H1 (cell line): ENCODE measurements around the gene COL19A1. TPM values are rescaled to one million over a fixed set of nuclear protein-coding genes. Genes with fewer than 3 reads are reported as not detected.

Experiments used
- CTCF ChIA-PET: fragments of 300-600 bp; sonication (Branson Sonifier 250); formaldehyde crosslinking; loops from one replicate; lab custom pipeline; 2021; ENCODE audit not compliant: partially characterized antibody; lab: Charles Lee
- POLR2A ChIA-PET: fragments of 300-600 bp; sonication (Branson Sonifier 250); formaldehyde crosslinking; loops from one replicate; lab custom pipeline; 2021; ENCODE audit warnings: inconsistent platforms; ENCODE audit not compliant: partially characterized antibody; lab: Charles Lee
- DNase-seq, 2 experiments: peaks; one replicate each; pipeline versions ENCODE4 v3.0.0 to v3.0.0-alpha.2; 2010 to 2022; ENCODE audit warnings: low spot score in 2 of 2, low read depth in 1 of 2, mixed read lengths in 1 of 2
- FAIRE-seq: peaks from 2 replicates; lab custom pipeline; 2011; peaks lifted over from hg19 to GRCh38; lab: Jason Lieb, UNC
- H2AFZ ChIP-seq: 2 replicates; pipeline ENCODE4 v1.8.1; 2012; ENCODE audit warnings: low read length, inconsistent platforms
- H2AK5ac ChIP-seq: 2 replicates; pipeline ENCODE4 v1.6.1; 2013; ENCODE audit warnings: low read depth, low read length
- H2BK120ac ChIP-seq: replicated peaks from 2 replicates; pipeline ENCODE3; 2013; ENCODE audit warnings: low read depth, low read length, inconsistent platforms
- H2BK12ac ChIP-seq: 2 replicates; pipeline ENCODE4 v1.6.1; 2013; ENCODE audit warnings: low read depth, low read length
- H2BK15ac ChIP-seq: 2 replicates; pipeline ENCODE4 v1.6.1; 2013; ENCODE audit warnings: low read length
- H2BK20ac ChIP-seq: 2 replicates; pipeline ENCODE4 v1.6.1; 2013; ENCODE audit warnings: low read length
- H2BK5ac ChIP-seq: 2 replicates; pipeline ENCODE4 v1.6.1; 2013; ENCODE audit warnings: low read depth, low read length
- H3K14ac ChIP-seq: 2 replicates; pipeline ENCODE4 v1.6.1; 2013; ENCODE audit warnings: inconsistent platforms; ENCODE audit not compliant: insufficient read length
- H3K18ac ChIP-seq: 2 replicates; pipeline ENCODE4 v1.6.1; 2013; ENCODE audit warnings: low read length; ENCODE audit errors: extremely low read depth
- H3K23ac ChIP-seq: 2 replicates; pipeline ENCODE4 v1.6.1; 2013; ENCODE audit warnings: inconsistent platforms; ENCODE audit not compliant: insufficient read length
- H3K23me2 ChIP-seq: 2 replicates; pipeline ENCODE4 v1.6.1; 2013; ENCODE audit warnings: low read depth, low read length
- H3K27ac ChIP-seq: 2 replicates; pipeline ENCODE4 v1.6.1; 2011; ENCODE audit warnings: low read depth, low read length, inconsistent platforms
- H3K27me3 ChIP-seq, 4 experiments: replicated peaks in 1 of 4; 1 replicate in 1 of 4; 2 replicates in 3 of 4; pipeline versions ENCODE4 v1.6.1 to v1.8.1; 2011 to 2013; ENCODE audit warnings: low read length in 3 of 4, mild to moderate bottlenecking in 3 of 4, inconsistent platforms in 2 of 4, mixed read lengths in 2 of 4, moderate library complexity in 1 of 4; ENCODE audit not compliant: control insufficient read depth in 3 of 4, insufficient read depth in 3 of 4; ENCODE audit errors: extremely low read depth in 1 of 4
- H3K36me3 ChIP-seq, 4 experiments: 2 replicates each; pipeline versions ENCODE4 v1.6.1 to v1.8.1; 2011 to 2013; ENCODE audit warnings: mild to moderate bottlenecking in 4 of 4, low read length in 3 of 4, moderate library complexity in 2 of 4, control low read depth in 1 of 4, inconsistent platforms in 1 of 4; ENCODE audit not compliant: insufficient read depth in 4 of 4, control insufficient read depth in 2 of 4
- H3K4ac ChIP-seq: replicated peaks from 2 replicates; pipeline ENCODE3; 2013; ENCODE audit warnings: low read length, low read depth, mixed read lengths, inconsistent platforms; ENCODE audit not compliant: insufficient read length
- H3K4me1 ChIP-seq, 4 experiments: replicated peaks in 1 of 4; 1 replicate in 1 of 4; 2 replicates in 3 of 4; pipeline versions ENCODE4 v1.6.1 to v1.8.1; 2011 to 2013; ENCODE audit warnings: low read length in 3 of 4, inconsistent platforms in 2 of 4, mixed read lengths in 1 of 4; ENCODE audit not compliant: insufficient read depth in 4 of 4, control insufficient read depth in 3 of 4
- H3K4me2 ChIP-seq, 2 experiments: 2 replicates each; pipeline versions ENCODE4 v1.6.1 to v1.8.1; 2011 to 2013; ENCODE audit warnings: low read depth in 2 of 2, low read length in 2 of 2, control low read depth in 1 of 2, inconsistent platforms in 1 of 2, mild to moderate bottlenecking in 1 of 2; ENCODE audit not compliant: insufficient read depth in 1 of 2
- H3K4me3 ChIP-seq, 4 experiments: fragments of 200-600, 300-600 bp in 1 of 4; sonication (generic), shearing (Covaris generic), sonication (Bioruptor Twin) in 1 of 4; 2 replicates each; pipeline versions ENCODE4 v1.5.1 to v1.8.1; 2011 to 2016; ENCODE audit warnings: low read length in 4 of 4, low read depth in 3 of 4, control low read depth in 2 of 4, inconsistent platforms in 2 of 4, mild to moderate bottlenecking in 2 of 4, mixed read lengths in 1 of 4, moderate library complexity in 1 of 4; ENCODE audit not compliant: insufficient read depth in 2 of 4; ENCODE audit errors: extremely low read depth in 1 of 4
- H3K56ac ChIP-seq: replicated peaks from 2 replicates; pipeline ENCODE3; 2013; ENCODE audit warnings: low read depth, mild to moderate bottlenecking, mixed read lengths, low read length, inconsistent platforms; ENCODE audit not compliant: insufficient read length
- H3K79me1 ChIP-seq: 2 replicates; pipeline ENCODE4 v1.6.1; 2013; ENCODE audit warnings: low read depth, low read length, control low read depth
- H3K79me2 ChIP-seq, 2 experiments: 2 replicates each; pipeline versions ENCODE4 v1.6.1 to v1.8.1; 2012 to 2013; ENCODE audit warnings: low read length in 2 of 2, mild to moderate bottlenecking in 2 of 2, inconsistent platforms in 1 of 2; ENCODE audit not compliant: insufficient read depth in 2 of 2, control insufficient read depth in 1 of 2
- H3K9ac ChIP-seq, 4 experiments: replicated peaks in 1 of 4; 1 replicate in 1 of 4; 2 replicates in 3 of 4; pipeline versions ENCODE4 v1.6.1 to v1.8.1; 2011 to 2013; ENCODE audit warnings: low read depth in 3 of 4, low read length in 3 of 4, control low read depth in 2 of 4, mild to moderate bottlenecking in 2 of 4, moderate library complexity in 2 of 4, inconsistent platforms in 1 of 4; ENCODE audit errors: extremely low read depth in 1 of 4
- H3K9me3 ChIP-seq, 2 experiments: 2 replicates each; pipeline versions ENCODE4 v1.6.1 to v1.8.1; 2012 to 2013; ENCODE audit warnings: mild to moderate bottlenecking in 2 of 2, moderate library complexity in 2 of 2, control low read depth in 1 of 2, inconsistent platforms in 1 of 2, low read depth in 1 of 2, low read length in 1 of 2, mixed read lengths in 1 of 2; ENCODE audit not compliant: insufficient read depth in 2 of 2
- H4K20me1 ChIP-seq, 2 experiments: replicated peaks in 1 of 2; 2 replicates each; pipeline versions ENCODE3 to v1.8.1; 2011 to 2013; ENCODE audit warnings: inconsistent platforms in 2 of 2, low read length in 2 of 2, mild to moderate bottlenecking in 1 of 2; ENCODE audit not compliant: insufficient read depth in 2 of 2, control insufficient read depth in 1 of 2
- H4K5ac ChIP-seq: 2 replicates; pipeline ENCODE4 v1.6.1; 2013; ENCODE audit warnings: low read length, low read depth, mixed read lengths, inconsistent platforms; ENCODE audit not compliant: insufficient read length
- H4K8ac ChIP-seq: 2 replicates; pipeline ENCODE4 v1.8.0; 2013; ENCODE audit warnings: mild to moderate bottlenecking, moderate library complexity, low read length, inconsistent platforms; ENCODE audit not compliant: insufficient read depth; ENCODE audit errors: extremely low read depth
- H4K91ac ChIP-seq: replicated peaks from 2 replicates; pipeline ENCODE3; 2013; ENCODE audit warnings: low read length, mixed read lengths, inconsistent platforms; ENCODE audit not compliant: insufficient read length
- HDAC6 ChIP-seq: IDR thresholded peaks from one replicate; pipeline ENCODE4 v1.7.1; 2012; ENCODE audit warnings: low read depth, mild to moderate bottlenecking, inconsistent platforms, low read length, moderate library complexity
- KDM4A ChIP-seq: IDR thresholded peaks from one replicate; pipeline ENCODE4 v1.7.1; 2012; ENCODE audit warnings: low read depth, mild to moderate bottlenecking, moderate library complexity, low read length, inconsistent platforms; ENCODE audit not compliant: severe bottlenecking
- RAD21 ChIP-seq, 2 experiments: IDR thresholded peaks in 1 of 2; conservative IDR thresholded peaks in 1 of 2; 2 replicates each; pipeline ENCODE4 v1.6.1; 2011; ENCODE audit warnings: low read depth in 2 of 2, low read length in 2 of 2, improper control_type of control experiment in 1 of 2, inconsistent platforms in 1 of 2, mild to moderate bottlenecking in 1 of 2, moderate library complexity in 1 of 2
- RFX5 ChIP-seq: IDR thresholded peaks from 2 replicates; pipeline ENCODE4 v1.6.1; 2011; ENCODE audit warnings: low read depth, low read length, improper control_type of control experiment, borderline replicate concordance
- RXRA ChIP-seq: IDR thresholded peaks from 2 replicates; pipeline ENCODE4 v1.6.1; 2011; ENCODE audit warnings: low read depth, mild to moderate bottlenecking, low read length, moderate library complexity; ENCODE audit not compliant: insufficient read depth
- TCF12 ChIP-seq: IDR thresholded peaks from 2 replicates; pipeline ENCODE4 v1.6.1; 2011; ENCODE audit warnings: low read depth, mild to moderate bottlenecking, low read length
- TEAD4 ChIP-seq: IDR thresholded peaks from 2 replicates; pipeline ENCODE4 v1.6.1; 2012; ENCODE audit warnings: low read depth, low read length, inconsistent platforms, mixed read lengths
- WGBS, 2 experiments: shearing (Covaris generic) in 1 of 2; methylation state at CpG; one replicate each; pipeline versions ENCODE4 v1.1.6 to v1.1.7; 2013 to 2015; ENCODE audit warnings: low lambda C conversion rate in 2 of 2, mixed read lengths in 2 of 2, inconsistent platforms in 1 of 2, low coverage in 1 of 2, missing lambda C conversion rate in 1 of 2; ENCODE audit not compliant: insufficient replicate concordance in 2 of 2, insufficient coverage in 1 of 2, insufficient read length in 1 of 2; ENCODE audit errors: extremely low coverage in 1 of 2, missing lambda C conversion rate in 1 of 2; 5-methylcytosine and 5-hydroxymethylcytosine counted together
- polyA plus RNA-seq, 7 experiments: library from polyadenylated mRNA; depleted of rRNA in 3 of 7; stranded (reverse) in 5 of 7; unstranded in 2 of 7; fragments of >200 nt in 5 of 7; fragments of 200-250 nt in 2 of 7; gene quantifications; 1 replicate in 5 of 7; 2 replicates in 1 of 7; 4 replicates in 1 of 7; pipeline versions ENCODE4 v1.2.1 to v1.2.3, GENCODE V29; 2011 to 2013; ENCODE audit warnings: missing spikeins in 2 of 7, mixed read lengths in 2 of 7
- total RNA-seq: library from RNA; stranded (reverse); fragmentation: NEBNext Ultra II Directional; extraction: Animal tissue kit (Norgen Biotek cat#: 25700); gene quantifications from 2 replicates; pipeline ENCODE4 v1.2.1, GENCODE V29; 2021

COL19A1 gene
- total and polyA plus RNA-seq, 2 of the 8 experiments (the other 6 are each of a cell fraction or from before 2014, with no cell fraction given) = not detected

- Histone ChIP-seq H2BK12ac (no peak overlapping the region), H4K5ac (no peak overlapping the region), H3K27ac (no peak overlapping the region), H3K4ac (no peak overlapping the region), H4K8ac (no peak overlapping the region), H3K79me2 (no peaks in the 10 kb centered on the region), H4K20me1 (peaks cover 0 to 1% of the 10 kb centered on the region in 2 experiments), H3K27me3 (no peaks in the 10 kb centered on the region), H3K36me3 (no peaks in the 10 kb centered on the region), H3K9me3 (no peaks in the 10 kb centered on the region), H3K56ac (no peak overlapping the region), H3K79me1 (no peaks in the 10 kb centered on the region), H2BK20ac (no peak overlapping the region), H3K18ac (no peak overlapping the region), H3K23me2 (no peaks in the 10 kb centered on the region), H2BK120ac (no peak overlapping the region), H4K91ac (no peak overlapping the region), H2AFZ (no peak overlapping the region), H3K14ac (no peak overlapping the region), H3K23ac (no peak overlapping the region), H2BK15ac (no peak overlapping the region), H2AK5ac (no peak overlapping the region), H2BK5ac (no peak overlapping the region), H3K4me2 (no peak overlapping the region), H3K4me1 (no peaks in the 10 kb centered on the region), H3K9ac (no peak overlapping the region), H3K4me3 (no peak overlapping the region)
- 84% methylated on average over 3 of the region's 3 CpGs; no CpG with 5 or more reads in 1 of the 2 experiments for WGBS, 2 experiments
- TF ChIP-seq RAD21 (IDR thresholded peaks at IDR 0.05 in 1 of 2, conservative IDR thresholded peaks at IDR 0.05 in 1 of 2; ENCODE audit: low read depth in 2 of 2, low read length in 2 of 2) = no peak
- no peak for TF ChIP-seq RXRA
- TF ChIP-seq TCF12 = no peak
- no peak for TF ChIP-seq KDM4A
- TF ChIP-seq HDAC6 = no peak
- no peak for TF ChIP-seq RFX5
- no peak for TF ChIP-seq TEAD4
- DNase-seq = no peak
- CTCF ChIA-PET = no interaction called here
- POLR2A ChIA-PET = interaction anchor here (0.6 kb wide), 1 partner anchor 250 kb away, joined by 3 read pairs; the partner anchor contains the start of gene FAM135A
- FAIRE-seq = no peak
These were observed 296.6 kb downstream of the COL19A1 start for GRCh38 chr6:70162972-70163371.
